ENCODE data around the gene SDS. TPM values are rescaled to one million over a fixed set of nuclear protein-coding genes. Genes with fewer than 3 reads are reported as not detected.

Gene SDS, protein sequence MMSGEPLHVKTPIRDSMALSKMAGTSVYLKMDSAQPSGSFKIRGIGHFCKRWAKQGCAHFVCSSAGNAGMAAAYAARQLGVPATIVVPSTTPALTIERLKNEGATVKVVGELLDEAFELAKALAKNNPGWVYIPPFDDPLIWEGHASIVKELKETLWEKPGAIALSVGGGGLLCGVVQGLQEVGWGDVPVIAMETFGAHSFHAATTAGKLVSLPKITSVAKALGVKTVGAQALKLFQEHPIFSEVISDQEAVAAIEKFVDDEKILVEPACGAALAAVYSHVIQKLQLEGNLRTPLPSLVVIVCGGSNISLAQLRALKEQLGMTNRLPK
- total RNA-seq: under 1 TPM in 1 of 4 donors, not detected in 3; 0.27 TPM
- 10 to 100 TPM in 1 of 3 donors, 1 to 10 TPM in 2; 2.9 to 23.6 (median 4.8) TPM for polyA plus RNA-seq

GRCh38 chr12:113403435-113404415, at the start of gene SDS:
Gene SDS, minus strand, starts transcription at chr12:113403887. Its CDS starts 4,179 bp downstream, at chr12:113399708.
- peaks cover 0 to 38% (median 14%) of the 10 kb centered on the region in 3 donors for H3K27me3 ChIP-seq
- intact Hi-C loops (cut with DNase I): no loop called here
- H3K27ac ChIP-seq: no peak within 1 kb of the TSS
- no peak for TF ChIP-seq POLR2A (IDR thresholded peaks at IDR 0.05)
- no peak for TF ChIP-seq POLR2AphosphoS5 (IDR thresholded peaks at IDR 0.05)
- TF ChIP-seq EP300 (IDR thresholded peaks at IDR 0.05): no peak
- TF ChIP-seq, protein P1, sequence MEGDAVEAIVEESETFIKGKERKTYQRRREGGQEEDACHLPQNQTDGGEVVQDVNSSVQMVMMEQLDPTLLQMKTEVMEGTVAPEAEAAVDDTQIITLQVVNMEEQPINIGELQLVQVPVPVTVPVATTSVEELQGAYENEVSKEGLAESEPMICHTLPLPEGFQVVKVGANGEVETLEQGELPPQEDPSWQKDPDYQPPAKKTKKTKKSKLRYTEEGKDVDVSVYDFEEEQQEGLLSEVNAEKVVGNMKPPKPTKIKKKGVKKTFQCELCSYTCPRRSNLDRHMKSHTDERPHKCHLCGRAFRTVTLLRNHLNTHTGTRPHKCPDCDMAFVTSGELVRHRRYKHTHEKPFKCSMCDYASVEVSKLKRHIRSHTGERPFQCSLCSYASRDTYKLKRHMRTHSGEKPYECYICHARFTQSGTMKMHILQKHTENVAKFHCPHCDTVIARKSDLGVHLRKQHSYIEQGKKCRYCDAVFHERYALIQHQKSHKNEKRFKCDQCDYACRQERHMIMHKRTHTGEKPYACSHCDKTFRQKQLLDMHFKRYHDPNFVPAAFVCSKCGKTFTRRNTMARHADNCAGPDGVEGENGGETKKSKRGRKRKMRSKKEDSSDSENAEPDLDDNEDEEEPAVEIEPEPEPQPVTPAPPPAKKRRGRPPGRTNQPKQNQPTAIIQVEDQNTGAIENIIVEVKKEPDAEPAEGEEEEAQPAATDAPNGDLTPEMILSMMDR (IDR thresholded peaks at IDR 0.05): no peak
- H3K36me3 ChIP-seq: no peaks in the 10 kb centered on the region
- DNase-seq: no peak
- H3K4me1 ChIP-seq: no peaks in the 10 kb centered on the region
- no peaks in the 10 kb centered on the region for H3K9me3 ChIP-seq
- H3K4me3 ChIP-seq: peak within 1 kb of the TSS in 1 of 4 donors; percentile 9
- 17 to 40% methylated on average over 14 of the region's 14 CpGs for WGBS, 2 donors

DNA sequence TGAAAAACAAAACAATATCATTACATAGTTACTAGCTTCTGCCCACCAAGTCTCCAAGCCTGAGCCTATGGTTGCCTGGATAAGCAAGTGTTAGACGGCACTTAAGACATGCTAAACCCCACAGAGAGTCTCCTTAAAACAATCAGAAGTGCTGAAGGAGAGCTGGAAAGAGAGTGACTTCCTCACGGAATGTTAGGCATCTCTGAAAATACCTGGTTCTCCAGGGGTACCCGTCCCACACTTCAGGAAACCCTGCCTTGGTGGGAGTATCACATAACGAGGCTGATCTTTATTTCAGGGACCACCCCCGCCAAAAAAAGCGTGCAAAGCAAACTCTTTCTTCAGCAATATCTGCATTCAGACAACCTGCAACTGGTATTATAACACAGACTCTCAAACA, 49.6 kb upstream of the SDS start:
- no peaks in the 10 kb centered on the region for H3K36me3 ChIP-seq
- 32 to 42% methylated on average over 6 of the region's 6 CpGs for WGBS, 2 donors
- TF ChIP-seq EP300 (IDR thresholded peaks at IDR 0.05) (no peak), POLR2A (IDR thresholded peaks at IDR 0.05) (no peak), POLR2AphosphoS5 (IDR thresholded peaks at IDR 0.05) (no peak)
- TF ChIP-seq, protein P1 (IDR thresholded peaks at IDR 0.05): no peak
- H3K4me1 ChIP-seq: no peaks in the 10 kb centered on the region
- no peak overlapping the region for H3K4me3 ChIP-seq
- intact Hi-C loops (cut with DNase I): no loop called here
- no peak overlapping the region for H3K27ac ChIP-seq
- no peaks in the 10 kb centered on the region for H3K9me3 ChIP-seq
- DNase-seq: no peak
- H3K27me3 ChIP-seq: peaks cover 0 to 35% (median 0%) of the 10 kb centered on the region in 3 donors

DNA sequence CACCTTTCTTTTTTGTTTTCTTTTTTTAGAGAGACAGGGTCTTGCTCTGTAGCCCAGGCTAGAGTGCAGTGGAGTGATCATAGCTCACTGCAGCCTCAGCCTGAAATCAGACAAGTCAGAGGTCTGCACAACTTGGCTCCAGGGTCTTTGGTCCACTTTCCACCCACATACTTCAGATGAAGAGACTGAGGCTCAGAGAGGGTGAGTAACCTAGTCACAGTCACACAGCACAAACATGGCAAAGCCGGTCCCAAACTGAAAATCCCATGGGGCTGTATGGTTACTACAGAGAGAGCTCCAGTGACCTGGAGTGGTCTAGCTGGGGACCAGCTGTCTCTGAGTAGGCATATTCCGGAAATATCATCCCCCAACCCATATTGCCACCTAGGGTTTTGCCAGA, 48.8 kb upstream of the SDS start:
- no peaks in the 10 kb centered on the region for H3K9me3 ChIP-seq
- H3K4me1 ChIP-seq: no peaks in the 10 kb centered on the region
- no peak overlapping the region for H3K27ac ChIP-seq
- H3K27me3 ChIP-seq: peaks cover 0 to 36% (median 0%) of the 10 kb centered on the region in 3 donors
- no peaks in the 10 kb centered on the region for H3K36me3 ChIP-seq
- H3K4me3 ChIP-seq: no peak overlapping the region
- TF ChIP-seq EP300 (IDR thresholded peaks at IDR 0.05) (no peak), POLR2AphosphoS5 (IDR thresholded peaks at IDR 0.05) (no peak), POLR2A (IDR thresholded peaks at IDR 0.05) (no peak)
- TF ChIP-seq, protein P1 (IDR thresholded peaks at IDR 0.05): no peak
- 89 to 93% methylated on average over 2 of the region's 2 CpGs for WGBS, 2 donors
- intact Hi-C loops (cut with DNase I): no loop called here
- DNase-seq: no peak

GRCh38 chr12:113449839-113450238, 46.2 kb upstream of the SDS start:
- DNase-seq: no peak
- peaks cover 0 to 41% (median 0%) of the 10 kb centered on the region in 3 donors for H3K27me3 ChIP-seq
- H3K4me3 ChIP-seq: no peak overlapping the region
- intact Hi-C loops (cut with DNase I): no loop called here
- TF ChIP-seq POLR2AphosphoS5 (IDR thresholded peaks at IDR 0.05) (no peak), POLR2A (IDR thresholded peaks at IDR 0.05) (no peak), EP300 (IDR thresholded peaks at IDR 0.05) (no peak)
- TF ChIP-seq, protein P1 (IDR thresholded peaks at IDR 0.05): no peak
- H3K27ac ChIP-seq: no peak overlapping the region
- H3K4me1 ChIP-seq: no peaks in the 10 kb centered on the region
- 83 to 89% methylated on average over 1 of the region's 1 CpG for WGBS, 2 donors
- peaks cover 0 to 5% (median 0%) of the 10 kb centered on the region in 4 donors for H3K9me3 ChIP-seq
- H3K36me3 ChIP-seq: no peaks in the 10 kb centered on the region

Measured in sigmoid colon (tissue), 7 donors.